ENCODE measurements around the gene PRDM9.

GRCh38 chr5:23523998-23524397, 16.6 kb downstream of the PRDM9 start:
- no peak for TF ChIP-seq CTCF (IDR thresholded peaks at IDR 0.05; ENCODE audit: low read depth, low read length)
- no peak for TF ChIP-seq EZH2phosphoT487 (IDR thresholded peaks at IDR 0.05; ENCODE audit: low read depth)

All from OCI-LY3 (cell line).